Measurements from ENCODE around the gene DOCK2.

GRCh38 chr5:170110403-170111087 is 473.5 kb downstream of the DOCK2 start:
- TF ChIP-seq CTCF (IDR thresholded peaks at IDR 0.05) (no peak), POLR2A (IDR thresholded peaks at IDR 0.05) (no peak)

All from adrenal gland (tissue), 5 donors.